ENCODE measurements around the gene ARMC6. TPM values are rescaled to one million over a fixed set of nuclear protein-coding genes. Genes with fewer than 3 reads are reported as not detected.

Gene ARMC6
- total RNA-seq, 1 donor from 2014 or later, result 32.8 TPM

GRCh38 chr19:19078801-19079200 lies 45.4 kb downstream of the ARMC6 start:
- no peak for TF ChIP-seq CTCF (IDR thresholded peaks at IDR 0.05; ENCODE audit: partially characterized antibody, unreplicated experiment)
- Mint-ChIP-seq H3K9me3 (ENCODE audit: unreplicated experiment) (no peaks in the 10 kb centered on the region), H3K27me3 (ENCODE audit: unreplicated experiment) (peaks cover 10% of the 10 kb centered on the region), H3K4me1 (ENCODE audit: low read depth, unreplicated experiment) (peaks cover 13% of the 10 kb centered on the region), H3K36me3 (ENCODE audit: unreplicated experiment) (no peaks in the 10 kb centered on the region), H3K27ac (ENCODE audit: unreplicated experiment) (no peak overlapping the region), H3K4me3 (ENCODE audit: unreplicated experiment) (no peak overlapping the region)
- DNase-seq, result no peak

- H3K27me3 Mint-ChIP-seq (ENCODE audit: unreplicated experiment), result peaks cover 11% of the 10 kb centered on the region
- no peak for DNase-seq
- H3K27ac Mint-ChIP-seq (ENCODE audit: unreplicated experiment), result no peak overlapping the region
- H3K4me1 Mint-ChIP-seq (ENCODE audit: low read depth, unreplicated experiment), result peaks cover 9% of the 10 kb centered on the region
- no peaks in the 10 kb centered on the region for H3K9me3 Mint-ChIP-seq (ENCODE audit: unreplicated experiment)
- TF ChIP-seq CTCF (IDR thresholded peaks at IDR 0.05; ENCODE audit: partially characterized antibody, unreplicated experiment), result no peak
- H3K36me3 Mint-ChIP-seq (ENCODE audit: unreplicated experiment), result no peaks in the 10 kb centered on the region
- no peak overlapping the region for H3K4me3 Mint-ChIP-seq (ENCODE audit: unreplicated experiment)
Measured at GRCh38 chr19:19079571-19079970, 46.2 kb downstream of the ARMC6 start.

GRCh38 chr19:19081642-19082151 lies 48.3 kb downstream of the ARMC6 start:
- Mint-ChIP-seq H3K36me3 (ENCODE audit: unreplicated experiment) (no peaks in the 10 kb centered on the region), H3K27me3 (ENCODE audit: unreplicated experiment) (peaks cover 11% of the 10 kb centered on the region)

GRCh38 chr19:19083413-19084178 lies 50.2 kb downstream of the ARMC6 start:
- H3K4me3 Mint-ChIP-seq (ENCODE audit: unreplicated experiment), result no peak overlapping the region
- no peaks in the 10 kb centered on the region for H3K9me3 Mint-ChIP-seq (ENCODE audit: unreplicated experiment)
- H3K27me3 Mint-ChIP-seq (ENCODE audit: unreplicated experiment), result peaks cover 9% of the 10 kb centered on the region
- DNase-seq, result no peak
- TF ChIP-seq CTCF (IDR thresholded peaks at IDR 0.05; ENCODE audit: partially characterized antibody, unreplicated experiment), result no peak
- H3K4me1 Mint-ChIP-seq (ENCODE audit: low read depth, unreplicated experiment), result peaks cover 6% of the 10 kb centered on the region
- H3K27ac Mint-ChIP-seq (ENCODE audit: unreplicated experiment), result no peak overlapping the region
- H3K36me3 Mint-ChIP-seq (ENCODE audit: unreplicated experiment), result no peaks in the 10 kb centered on the region

More at GRCh38 chr19:19081642-19082151, 48.3 kb downstream of the ARMC6 start:
- DNase-seq, result no peak
- peaks cover 6% of the 10 kb centered on the region for H3K4me1 Mint-ChIP-seq (ENCODE audit: low read depth, unreplicated experiment)
- TF ChIP-seq CTCF (IDR thresholded peaks at IDR 0.05; ENCODE audit: partially characterized antibody, unreplicated experiment), result no peak
- H3K9me3 Mint-ChIP-seq (ENCODE audit: unreplicated experiment), result no peaks in the 10 kb centered on the region
- H3K4me3 Mint-ChIP-seq (ENCODE audit: unreplicated experiment), result no peak overlapping the region
- H3K27ac Mint-ChIP-seq (ENCODE audit: unreplicated experiment), result no peak overlapping the region

GRCh38 chr19:19087676-19088075 lies 54.3 kb downstream of the ARMC6 start:
- no peak for TF ChIP-seq CTCF (IDR thresholded peaks at IDR 0.05; ENCODE audit: partially characterized antibody, unreplicated experiment)
- Mint-ChIP-seq H3K27ac (ENCODE audit: unreplicated experiment) (no peak overlapping the region), H3K4me3 (ENCODE audit: unreplicated experiment) (no peak overlapping the region)

More at GRCh38 chr19:19087676-19088075, 54.3 kb downstream of the ARMC6 start:
- peaks cover 2% of the 10 kb centered on the region for H3K9me3 Mint-ChIP-seq (ENCODE audit: unreplicated experiment)
- H3K27me3 Mint-ChIP-seq (ENCODE audit: unreplicated experiment), result peaks cover 4% of the 10 kb centered on the region
- H3K36me3 Mint-ChIP-seq (ENCODE audit: unreplicated experiment), result no peaks in the 10 kb centered on the region
- peaks cover 1% of the 10 kb centered on the region for H3K4me1 Mint-ChIP-seq (ENCODE audit: low read depth, unreplicated experiment)
- DNase-seq, result no peak
